ENCODE data around the gene GPR137B.

- TF ChIP-seq POLR2A (IDR thresholded peaks at IDR 0.05; ENCODE audit: low read depth, low read length): no peak
- no peak for TF ChIP-seq CTCF (conservative IDR thresholded peaks at IDR 0.05; ENCODE audit: low read depth, low read length)
These were observed 109.2 kb downstream of the GPR137B start for GRCh38 chr1:236251587-236251986.
